ENCODE measurements around the gene FAM72B.
"Not testable (repeated sequence)": the region's sequence is repeated elsewhere in the genome, so short reads cannot be mapped to it uniquely, and the experiment has no call there.

The FAM72B gene

DNA sequence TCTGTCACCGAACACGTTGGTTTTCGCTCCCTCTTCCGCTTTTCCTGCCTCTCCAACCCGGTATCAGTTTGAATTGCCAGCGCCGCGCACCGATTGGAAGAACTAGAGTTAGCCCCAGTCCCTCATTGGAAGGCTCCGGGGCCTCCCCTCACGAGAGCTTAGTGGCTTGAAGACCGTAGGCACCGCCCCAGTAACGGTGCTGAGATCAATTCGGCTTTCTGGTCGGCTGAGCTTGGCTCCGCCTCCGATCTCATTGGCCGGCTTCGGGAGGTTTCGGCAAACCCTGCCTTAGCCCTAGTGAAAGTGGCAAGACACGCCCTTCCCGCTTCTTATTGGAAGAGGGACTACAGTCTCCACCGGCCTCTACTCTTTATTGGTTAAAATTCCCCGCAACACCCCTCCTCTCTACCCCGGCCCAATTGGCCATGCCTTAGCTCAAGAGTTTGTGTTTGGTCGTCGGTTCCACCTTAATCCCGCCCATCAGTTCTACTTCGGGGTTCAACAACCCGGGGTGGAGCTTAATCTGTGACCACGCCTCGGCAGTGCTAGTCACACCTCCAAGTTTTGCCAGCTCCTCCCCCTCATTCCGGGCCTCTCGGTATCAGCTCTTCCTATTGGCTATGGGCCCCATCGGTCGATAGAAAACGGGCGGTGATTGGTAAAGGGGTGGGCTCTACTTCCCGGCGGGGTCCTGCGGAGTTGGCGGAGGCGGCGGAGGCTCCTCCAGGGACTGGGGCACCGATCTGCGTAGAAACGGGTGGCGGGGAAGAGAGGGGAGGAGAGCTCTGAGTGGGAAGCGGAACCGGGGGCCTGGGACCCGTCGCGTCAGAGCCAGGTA is at the start of gene FAM72B, which contains the start of gene SRGAP2C:
Gene FAM72B, minus strand, starts transcription at position 51 of the 838 bp plus-strand sequence. CDS start 851 bp downstream, outside the sequence.
Gene SRGAP2C, plus strand, starts transcription at position 686 of the 838 bp plus-strand sequence. CDS start 2,472 bp downstream, outside the sequence.
- peak; percentile 81 for DNase-seq

DNA sequence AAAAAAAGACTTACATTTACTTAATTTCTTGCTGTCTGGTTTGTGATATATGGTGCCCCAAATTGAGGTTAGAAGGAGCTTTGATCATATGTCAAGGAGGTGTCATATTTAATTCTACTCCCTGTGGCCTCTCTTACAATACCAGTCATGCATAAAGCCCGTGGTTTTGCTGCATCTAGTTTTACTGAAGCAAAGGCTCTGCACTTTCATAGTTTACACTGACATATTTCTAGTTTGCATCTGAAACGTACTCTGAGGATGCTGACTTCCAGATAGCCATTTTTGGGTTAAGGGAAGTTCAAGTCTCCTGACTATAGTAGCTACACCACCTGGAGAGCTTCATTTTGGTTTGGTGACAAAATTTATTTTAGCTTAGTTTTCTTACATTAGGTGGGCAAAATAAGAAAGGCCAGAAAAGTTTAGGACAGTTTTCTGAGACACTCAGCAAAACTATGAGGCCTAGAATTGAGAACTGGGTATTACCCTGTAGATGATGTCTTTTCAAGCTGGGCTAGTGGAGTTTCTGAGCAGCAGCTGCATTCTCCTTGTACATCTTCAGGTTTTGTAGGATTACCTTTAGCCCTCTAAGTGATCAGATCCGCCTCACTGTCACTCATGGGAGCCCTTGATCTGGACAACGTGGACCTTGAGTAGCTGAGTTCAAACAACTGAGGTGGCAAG is 48.4 kb upstream of the FAM72B start:
- DNase-seq = not testable (repeated sequence)

GRCh38 chr1:121230636-121231035 is 46.5 kb upstream of the FAM72B start:
- not testable (repeated sequence) for DNase-seq

DNA sequence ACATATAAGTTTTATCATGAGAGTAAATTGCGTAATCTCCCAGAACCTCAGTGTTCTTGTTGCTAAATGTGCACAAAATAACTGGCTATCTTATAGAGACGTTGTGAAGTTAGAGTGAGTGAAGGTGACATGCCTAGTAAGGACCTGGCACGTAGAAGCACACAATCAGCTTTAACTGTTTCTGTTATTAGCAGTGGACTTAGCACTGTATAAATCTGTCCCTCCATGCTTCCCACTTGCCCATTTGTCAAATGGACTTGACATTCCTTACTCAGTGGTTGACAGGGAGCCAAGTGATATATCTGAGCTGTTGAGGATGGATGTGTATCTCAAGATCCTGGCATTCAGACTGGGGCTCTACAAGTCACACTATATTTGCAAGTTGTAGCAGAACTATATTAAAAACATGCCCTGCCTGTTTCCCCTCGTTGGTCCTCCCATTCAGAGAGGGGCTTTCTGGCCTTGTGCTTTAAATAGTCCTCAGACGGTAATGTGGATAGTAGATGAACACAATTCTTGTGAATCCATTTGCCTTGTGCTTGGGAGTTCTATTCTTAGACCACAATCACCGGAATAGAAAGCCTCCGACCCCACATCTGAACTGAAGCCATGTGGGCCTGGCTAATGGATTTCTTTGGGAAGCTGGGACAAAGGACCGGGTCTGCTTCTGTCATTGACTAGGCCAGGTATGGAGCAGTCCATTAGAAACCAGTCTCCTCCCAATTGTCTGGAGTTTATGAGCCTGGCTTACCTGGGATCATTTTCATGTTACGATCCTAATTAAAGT is 43.6 kb upstream of the FAM72B start:
- not testable (repeated sequence) for DNase-seq

DNA sequence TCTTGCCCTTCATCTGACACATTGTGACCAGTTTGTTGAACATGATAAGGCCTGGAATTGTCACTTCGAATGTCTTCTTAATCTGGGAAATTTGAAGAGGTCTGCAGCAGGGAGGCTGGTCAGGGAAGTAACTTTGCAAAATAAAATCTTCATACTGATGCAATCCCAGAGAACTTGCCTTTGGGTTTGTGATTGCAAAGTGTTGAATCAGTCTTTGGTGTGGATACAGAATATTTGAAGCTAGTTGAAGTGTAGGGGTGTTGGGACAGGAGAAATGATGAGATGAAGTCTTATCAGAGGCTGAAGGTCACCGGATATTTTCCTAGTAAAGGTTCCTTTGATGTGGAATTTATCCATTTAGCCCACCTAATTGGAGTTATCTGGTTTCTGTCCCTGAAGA is 42.8 kb upstream of the FAM72B start:
- DNase-seq = not testable (repeated sequence)

DNA sequence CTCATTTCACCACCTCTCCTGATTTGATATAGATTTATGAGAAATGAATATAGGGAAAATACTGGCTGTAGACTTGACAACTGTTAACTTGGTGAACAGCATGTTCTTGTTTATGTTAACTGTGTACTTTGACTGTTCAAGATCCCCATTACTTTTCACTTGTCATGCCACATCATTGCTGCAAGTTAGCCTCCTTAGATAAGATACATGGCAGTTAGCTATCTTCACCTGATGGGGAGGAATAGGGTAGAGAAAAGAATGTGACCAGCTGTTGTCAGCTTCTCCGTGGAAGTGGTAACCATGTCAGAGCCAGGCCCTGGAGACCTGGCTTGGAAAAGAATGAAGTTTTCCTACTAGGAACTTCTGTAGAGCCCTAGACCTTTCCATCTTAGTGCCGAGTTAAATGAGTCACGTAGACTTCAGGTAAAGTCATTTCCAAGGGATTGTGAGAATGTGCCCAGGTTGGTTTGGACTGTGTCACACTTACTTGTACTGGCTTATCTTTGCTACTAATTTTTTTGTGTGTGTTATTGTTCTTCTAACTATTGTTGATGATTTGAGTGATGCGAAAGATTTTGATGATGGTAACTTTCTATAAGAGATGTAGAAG is 42.3 kb upstream of the FAM72B start:
- not testable (repeated sequence) for DNase-seq

- DNase-seq = not testable (repeated sequence)
Measured at GRCh38 chr1:121224714-121225113, 40.6 kb upstream of the FAM72B start.

DNA sequence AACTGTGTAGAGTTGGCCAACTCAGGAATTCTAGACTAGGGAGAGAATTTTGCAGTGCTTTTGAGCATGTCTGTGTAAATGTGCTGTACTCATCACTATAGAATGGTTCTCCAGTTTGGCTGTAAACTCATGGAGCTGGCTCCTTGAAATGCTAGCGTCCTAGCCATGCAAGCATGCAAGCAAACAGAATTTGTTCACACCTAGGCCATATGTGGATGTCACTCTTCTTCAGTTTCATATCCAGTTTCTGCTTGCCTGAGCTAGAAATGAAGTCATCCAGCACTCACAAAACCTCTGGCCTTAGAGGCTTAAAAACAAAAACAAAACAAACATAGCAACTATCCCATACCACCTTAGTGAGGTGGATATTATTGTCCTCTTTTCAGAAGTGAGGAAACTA is 37.6 kb upstream of the FAM72B start:
- not testable (repeated sequence) for DNase-seq

GRCh38 chr1:121216676-121217075 is 32.5 kb upstream of the FAM72B start:
- not testable (repeated sequence) for DNase-seq

DNA sequence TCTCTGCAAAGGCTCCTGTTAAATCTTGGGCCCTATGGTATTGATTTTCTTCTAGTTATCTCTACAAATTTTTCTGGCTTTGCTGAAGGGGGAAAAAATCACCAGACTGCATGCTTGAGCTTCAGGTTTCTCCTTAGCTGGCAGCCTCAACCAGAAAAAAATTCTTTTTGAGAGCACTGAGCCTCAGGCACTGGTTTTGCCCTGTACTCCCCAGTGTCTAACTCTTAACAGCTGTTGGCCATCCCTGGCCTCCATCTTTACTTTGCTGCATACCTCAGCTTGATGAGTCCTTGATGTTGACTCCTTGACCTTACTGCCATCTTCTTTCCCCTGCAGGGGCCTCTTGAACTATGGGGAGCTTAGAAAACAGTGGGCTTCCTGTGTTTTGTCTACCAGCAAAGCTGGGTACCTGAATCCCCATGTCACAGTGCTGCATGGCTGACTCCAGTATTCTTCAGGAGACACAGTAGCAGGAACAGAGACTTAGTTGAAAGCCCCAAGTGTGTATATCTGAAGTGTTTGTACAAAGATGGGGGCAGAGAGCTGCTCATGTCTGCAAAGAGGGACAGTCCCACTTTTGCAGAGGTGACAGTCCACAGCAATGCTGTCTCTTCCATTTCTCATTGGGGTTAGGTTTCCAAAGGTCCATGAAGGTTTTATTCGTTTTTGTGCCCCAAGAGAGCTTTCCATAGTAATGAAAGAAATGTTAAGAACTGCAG is 31.7 kb upstream of the FAM72B start:
- not testable (repeated sequence) for DNase-seq

GRCh38 chr1:121214544-121215156 is 30.5 kb upstream of the FAM72B start:
- DNase-seq = not testable (repeated sequence)

DNA sequence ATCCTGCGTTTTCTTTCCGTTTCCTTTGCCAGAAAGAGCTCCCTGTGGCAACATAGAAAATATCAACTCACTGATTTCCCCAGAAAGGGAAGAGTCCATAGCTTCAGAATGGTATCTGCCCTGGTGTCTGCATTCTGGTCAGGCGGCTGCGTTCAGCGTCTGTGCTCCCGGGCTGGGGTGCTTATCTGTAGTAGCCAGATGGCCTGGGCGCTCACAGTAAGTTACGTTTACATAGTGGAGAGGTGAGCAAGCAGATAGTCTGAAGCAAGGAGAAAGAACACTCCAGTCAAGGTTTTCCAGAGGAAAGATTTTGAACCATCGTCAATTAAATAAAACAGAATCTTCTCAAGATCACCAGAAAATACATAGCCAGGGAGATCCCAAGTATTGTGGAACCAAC is 29.4 kb upstream of the FAM72B start:
- DNase-seq = not testable (repeated sequence)

DNA sequence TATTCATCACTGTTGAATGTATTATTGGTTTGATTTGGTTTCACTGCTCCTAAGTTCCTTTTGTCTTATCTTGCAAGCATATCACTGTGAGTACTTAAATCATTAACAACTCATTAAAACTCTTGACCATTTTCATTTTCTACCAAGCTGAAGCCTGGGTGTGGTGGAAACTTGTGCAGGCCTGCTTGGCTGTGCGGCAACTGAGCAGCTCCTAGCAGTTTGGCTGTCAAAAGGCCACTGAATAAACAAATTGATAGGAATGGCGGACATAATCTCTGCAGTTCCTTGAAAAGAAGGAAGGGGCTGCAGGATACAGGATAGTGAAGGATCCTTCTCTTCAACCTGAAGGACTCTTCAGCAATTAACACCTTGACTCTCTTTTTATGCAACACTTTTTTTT is 26.6 kb upstream of the FAM72B start:
- not testable (repeated sequence) for DNase-seq

GRCh38 chr1:121208375-121208774 is 24.2 kb upstream of the FAM72B start:
- not testable (repeated sequence) for DNase-seq

DNA sequence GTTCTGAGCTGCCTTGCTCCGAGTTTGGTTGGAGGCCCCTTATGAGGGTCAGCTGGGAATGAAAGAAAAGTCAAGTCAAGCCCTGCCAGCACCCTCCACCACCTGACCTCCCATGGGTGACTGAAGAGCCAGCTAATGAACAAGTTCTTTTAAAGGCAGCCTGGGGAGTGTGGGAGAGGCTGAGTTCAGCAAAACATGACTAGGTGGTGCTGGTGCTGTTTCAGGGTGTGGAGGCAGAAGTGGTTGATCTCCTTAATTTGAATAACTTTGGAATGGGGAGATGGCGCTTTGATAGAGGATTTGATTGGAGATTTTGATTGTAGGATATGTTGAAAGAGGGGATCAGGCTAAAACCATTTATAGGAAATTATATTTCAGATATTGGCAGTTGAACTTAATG is 23.2 kb upstream of the FAM72B start:
- not testable (repeated sequence) for DNase-seq

- not testable (repeated sequence) for DNase-seq
Measured at GRCh38 chr1:121205786-121206711, 21.9 kb upstream of the FAM72B start.

DNA sequence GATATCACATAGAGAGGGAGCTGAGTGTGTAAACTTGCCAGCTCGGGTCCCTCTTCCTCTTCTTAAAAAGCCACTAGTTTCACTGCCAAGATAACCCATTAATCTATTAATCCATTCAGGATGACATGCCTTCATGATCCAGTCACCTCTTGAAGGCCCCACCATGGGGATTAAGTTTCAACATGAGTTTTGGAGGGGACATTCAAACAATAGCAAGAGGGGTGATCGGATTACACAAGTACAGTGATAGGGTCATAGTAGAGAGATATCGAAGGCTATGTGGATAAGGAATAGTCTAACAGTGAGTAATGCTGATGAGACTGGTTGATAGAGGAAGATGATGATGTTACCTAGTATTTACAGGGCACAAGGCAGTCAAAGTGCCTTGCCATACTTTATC is 18.8 kb upstream of the FAM72B start:
- DNase-seq = not testable (repeated sequence)

DNA sequence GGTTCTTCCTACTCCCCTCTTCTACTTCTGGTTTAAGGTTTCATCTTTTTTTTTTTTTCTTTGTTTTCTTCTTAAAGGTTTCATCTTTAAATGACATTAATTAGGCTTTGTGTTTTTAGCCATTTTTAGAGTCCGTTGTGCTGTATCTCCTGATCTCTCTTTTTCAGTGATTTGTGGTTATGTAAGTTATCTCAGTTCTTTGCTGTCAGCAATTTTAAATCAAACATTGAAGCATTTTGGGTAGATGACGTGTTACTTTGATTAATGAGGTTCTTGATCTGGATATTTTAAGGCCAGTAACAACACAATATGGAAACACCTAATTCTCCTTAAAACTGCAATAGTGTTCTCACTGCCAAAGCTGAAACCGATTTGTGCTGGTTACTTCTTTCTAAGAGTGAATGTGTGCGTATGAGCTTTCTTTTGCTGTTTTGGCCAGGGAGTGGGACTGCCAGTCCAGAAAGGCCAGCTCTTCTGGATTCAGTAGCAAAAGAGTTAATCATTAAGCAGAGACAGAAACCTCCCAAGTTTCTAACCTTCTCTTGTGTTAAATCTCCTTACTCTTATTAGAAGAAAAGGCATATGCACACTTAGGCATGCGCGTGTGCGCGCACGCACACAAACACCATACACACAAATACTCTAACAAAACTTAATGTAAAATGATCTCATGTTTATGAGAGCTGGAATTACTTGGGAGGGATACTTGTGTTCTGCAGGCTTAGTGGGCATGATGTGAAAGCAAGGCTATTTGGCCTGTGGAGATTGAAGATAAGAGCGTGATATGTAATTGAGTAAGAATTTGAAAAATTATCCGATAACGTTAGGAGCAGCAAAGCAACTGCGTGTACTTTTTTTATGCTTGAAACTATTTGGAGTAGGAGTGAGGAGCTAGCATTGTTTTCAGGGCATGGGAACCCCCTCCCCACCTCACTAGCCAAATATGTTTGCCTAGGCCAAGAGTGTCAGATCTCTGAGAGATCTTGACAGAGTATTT is 17.1 kb upstream of the FAM72B start:
- DNase-seq = not testable (repeated sequence)

DNA sequence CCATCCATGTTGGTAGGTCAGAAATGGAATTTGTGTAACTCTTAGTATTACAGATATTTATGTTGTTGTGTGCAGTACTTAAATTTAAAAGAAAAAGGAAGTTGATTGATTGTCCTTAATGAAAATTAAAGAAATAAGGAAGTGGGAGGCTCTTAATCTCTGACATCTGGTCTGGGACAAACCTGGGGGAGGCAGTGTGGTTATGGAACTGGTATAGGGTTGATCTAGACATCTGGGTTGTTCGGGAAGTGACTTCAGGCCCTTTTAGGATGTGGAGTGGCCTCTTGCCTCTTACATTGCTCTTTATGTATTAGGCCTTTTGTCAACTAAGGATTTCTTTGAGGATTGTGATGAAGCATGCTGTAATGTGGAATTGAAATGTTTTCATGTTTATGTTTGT is 16.1 kb upstream of the FAM72B start:
- DNase-seq = not testable (repeated sequence)
